COR-L47 (cell line): ENCODE results near the gene FOXO6.
A peak's percentile ranks its signal among the peaks of the same experiment; 100 is the strongest.

Source experiments
- DNase-seq: peaks from one replicate; lab custom pipeline; 2025; lab: John Stamatoyannopoulos, UW

FOXO6 gene

GRCh38 chr1:41360786-41361494, at the start of gene FOXO6:
FOXO6 (plus strand) TSS chr1:41361434.
- peak; percentile 99 for DNase-seq

GRCh38 chr1:41312991-41313645, 48.1 kb upstream of the FOXO6 start:
- DNase-seq, result no peak

GRCh38 chr1:41313661-41314131, 47.5 kb upstream of the FOXO6 start:
- peak; percentile 8 for DNase-seq

GRCh38 chr1:41314376-41315145, 46.7 kb upstream of the FOXO6 start:
- no peak for DNase-seq

GRCh38 chr1:41315146-41315822, 46.0 kb upstream of the FOXO6 start:
- no peak for DNase-seq

GRCh38 chr1:41315871-41316270, 45.4 kb upstream of the FOXO6 start:
- no peak for DNase-seq

GRCh38 chr1:41317361-41317760, 43.9 kb upstream of the FOXO6 start:
- no peak for DNase-seq

- DNase-seq, result no peak
Measured at GRCh38 chr1:41318135-41318534, 43.1 kb upstream of the FOXO6 start.

- DNase-seq, result no peak
Measured at GRCh38 chr1:41319106-41319755, 42.0 kb upstream of the FOXO6 start.

- DNase-seq, result no peak
Measured at GRCh38 chr1:41319807-41320711, 41.2 kb upstream of the FOXO6 start.

- no peak for DNase-seq
Measured at GRCh38 chr1:41320895-41321676, 40.1 kb upstream of the FOXO6 start.

GRCh38 chr1:41322101-41322661, 39.1 kb upstream of the FOXO6 start:
- DNase-seq, result no peak

GRCh38 chr1:41322835-41323234, 38.4 kb upstream of the FOXO6 start:
- peak; percentile 55 for DNase-seq

GRCh38 chr1:41323243-41323642, 38.0 kb upstream of the FOXO6 start:
- DNase-seq, result no peak

- no peak for DNase-seq
Measured at GRCh38 chr1:41325801-41326200, 35.4 kb upstream of the FOXO6 start.

- DNase-seq, result no peak
Measured at GRCh38 chr1:41327383-41327999, 33.7 kb upstream of the FOXO6 start.

GRCh38 chr1:41328001-41328615, 33.1 kb upstream of the FOXO6 start:
- no peak for DNase-seq

GRCh38 chr1:41328780-41329640, 32.2 kb upstream of the FOXO6 start:
- DNase-seq, result no peak
